Adrenal gland (tissue), 12 donors: ENCODE results near the gene PAX5. TPM values are rescaled to one million over a fixed set of nuclear protein-coding genes. Genes with fewer than 3 reads are reported as not detected.
"Not testable (repeated sequence)": the region's sequence is repeated elsewhere in the genome, so short reads cannot be mapped to it uniquely, and the experiment has no call there.

Experiments used
- DNase-seq, 7 donors: peaks; one replicate each; pipeline ENCODE4 v3.0.0-alpha.2; 2019 to 2020
- H3K27ac ChIP-seq, 5 donors: fragments of 200-600 bp; sonication (generic) in 4 of 5; 1 replicate in 3 of 5; 2 replicates in 2 of 5; pipeline versions ENCODE4 v1.5.1 to v1.8.0; 2016 to 2020; ENCODE audit warnings: mild to moderate bottlenecking in 1 of 5
- H3K27me3 ChIP-seq: fragments of 200-600 bp; 2 replicates; pipeline ENCODE4 v1.8.0; 2021
- H3K36me3 ChIP-seq, 2 donors: fragments of 200-600 bp; replicated peaks in 1 of 2; 1 replicate in 1 of 2; 2 replicates in 1 of 2; pipeline versions ENCODE4 v1.5.1 to v1.8.0; 2018 to 2022
- H3K4me1 ChIP-seq, 2 donors: fragments of 200-600 bp; replicated peaks in 1 of 2; 1 replicate in 1 of 2; 2 replicates in 1 of 2; pipeline versions ENCODE4 v1.5.1 to v1.8.0; 2018 to 2021
- H3K4me3 ChIP-seq, 4 donors: fragments of 200-600 bp; sonication (generic) in 3 of 4; one replicate each; pipeline ENCODE4 v1.5.1; 2016 to 2018
- H3K9me3 ChIP-seq, 3 donors: fragments of 200-600 bp; sonication (generic) in 1 of 3; replicated peaks in 1 of 3; 1 replicate in 2 of 3; 2 replicates in 1 of 3; pipeline versions ENCODE4 v1.5.1 to v1.8.0; 2016 to 2021
- POLR2A ChIP-seq, 2 donors: fragments of 450-650 bp; IDR thresholded peaks; one replicate each; pipeline ENCODE4 v1.6.1; 2017; ENCODE audit warnings: antibody characterized with exemption in 2 of 2, mild to moderate bottlenecking in 2 of 2, moderate library complexity in 1 of 2
- WGBS, 4 donors: extraction: QIAGEN DNeasy Blood & Tissue Kit in 2 of 4; methylation state at CpG; one replicate each; pipeline versions ENCODE4 v1.1.5 to v1.1.7; 2013 to 2017; 5-methylcytosine and 5-hydroxymethylcytosine counted together
- intact Hi-C, 2 donors: fragments of 100-400 bp; cut with DNase I; formaldehyde crosslinking; loops; one replicate each; pipeline versions ENCODE4 v1.14.1 to v1.15.0; 2022 to 2023
- polyA plus RNA-seq, 3 donors: library from polyadenylated mRNA; stranded (reverse); fragments of 200-250 nt in 2 of 3; fragments of 350-450 nt in 1 of 3; fragmentation: Illumina TruSeq in 1 of 3; extraction: RNeasy Lipid Tissue Mini Kit (QIAGEN cat#74804) in 1 of 3; gene quantifications; one replicate each; pipeline ENCODE4 v1.2.3, GENCODE V29; 2013 to 2014
- total RNA-seq, 9 donors: library from RNA; depleted of rRNA in 4 of 9; stranded (reverse); fragments of >200 nt in 4 of 9; fragments of 120-200 nt in 1 of 9; fragmentation: NEBNext Ultra II Directional in 1 of 9; extraction: Animal tissue kit (Norgen Biotek cat#: 25700) in 1 of 9; gene quantifications; one replicate each; pipeline versions ENCODE4 v1.1.0 to v1.2.4, GENCODE V29; 2013 to 2023
- TF ChIP-seq, protein P1 (sequence below), 6 experiments: fragments of 450-650 bp in 4 of 6; fragments of 200-600 bp in 2 of 6; sonication (generic) in 1 of 6; IDR thresholded peaks; 1 replicate in 5 of 6; 2 replicates in 1 of 6; pipeline versions ENCODE4 v1.5.1 to v1.8.0; 2016 to 2021; ENCODE audit warnings: antibody characterized with exemption in 6 of 6, mild to moderate bottlenecking in 2 of 6, moderate library complexity in 1 of 6
- donor health status: healthy with polysubstance abuse.
- donor health status: Bipolar disorder and iron deficiency.
- donor health status: DM: yes; HTN: yes; CAD: no.
- donor health status: DM: no; HTN: no; CAD: no.
- donor health status: DM: no; HTN: no; CAD: no.
- donor health status: DM: yes; HTN: yes; CAD: no.

Gene PAX5
- total and polyA plus RNA-seq, 12 donors, result under 0.01 to 0.22 (median 0.09) TPM; not detected in 6

DNA sequence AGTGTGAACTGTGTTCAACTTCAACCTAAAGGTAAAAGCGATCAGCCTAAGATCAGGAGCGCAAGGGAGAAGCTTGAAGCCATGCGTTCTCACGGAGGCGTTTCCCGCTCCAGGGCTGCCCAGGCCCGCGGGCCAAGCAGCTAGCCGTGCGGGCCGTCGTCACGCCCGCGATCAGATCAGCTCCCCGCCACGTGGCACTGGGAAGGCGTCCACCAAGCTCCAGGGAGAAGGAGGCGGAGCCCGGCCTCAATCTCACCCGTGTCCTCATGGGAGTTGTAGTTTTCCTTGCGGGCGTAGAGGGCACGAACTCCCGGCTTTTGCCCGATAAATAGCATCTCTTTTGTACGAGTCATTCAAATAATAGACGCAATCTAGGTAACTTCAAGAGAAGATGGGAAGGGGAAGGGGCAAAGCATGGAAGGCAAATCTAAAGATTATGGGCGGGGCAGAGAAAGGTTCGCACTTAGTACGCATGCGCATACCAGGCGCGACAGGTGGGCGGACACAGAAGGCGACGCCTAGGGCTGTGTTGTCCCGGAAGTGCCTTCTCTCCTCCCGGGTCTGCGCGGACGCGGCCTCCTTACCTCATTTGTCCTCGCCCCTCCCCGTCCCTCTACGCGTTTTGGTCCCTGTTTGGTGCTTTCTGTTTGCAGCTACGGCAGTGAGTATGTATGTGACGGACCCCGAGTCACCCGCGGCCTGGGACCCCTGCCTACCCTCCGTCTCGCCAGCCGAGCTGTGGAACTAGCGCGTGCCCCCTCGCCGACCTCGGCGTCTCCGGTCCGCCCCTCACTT is 45.5 kb upstream of the PAX5 start:
- no peaks in the 10 kb centered on the region for H3K9me3 ChIP-seq
- peak overlapping the region; percentile 58 to 92 (median 84) for H3K4me3 ChIP-seq
- TF ChIP-seq, protein P1, sequence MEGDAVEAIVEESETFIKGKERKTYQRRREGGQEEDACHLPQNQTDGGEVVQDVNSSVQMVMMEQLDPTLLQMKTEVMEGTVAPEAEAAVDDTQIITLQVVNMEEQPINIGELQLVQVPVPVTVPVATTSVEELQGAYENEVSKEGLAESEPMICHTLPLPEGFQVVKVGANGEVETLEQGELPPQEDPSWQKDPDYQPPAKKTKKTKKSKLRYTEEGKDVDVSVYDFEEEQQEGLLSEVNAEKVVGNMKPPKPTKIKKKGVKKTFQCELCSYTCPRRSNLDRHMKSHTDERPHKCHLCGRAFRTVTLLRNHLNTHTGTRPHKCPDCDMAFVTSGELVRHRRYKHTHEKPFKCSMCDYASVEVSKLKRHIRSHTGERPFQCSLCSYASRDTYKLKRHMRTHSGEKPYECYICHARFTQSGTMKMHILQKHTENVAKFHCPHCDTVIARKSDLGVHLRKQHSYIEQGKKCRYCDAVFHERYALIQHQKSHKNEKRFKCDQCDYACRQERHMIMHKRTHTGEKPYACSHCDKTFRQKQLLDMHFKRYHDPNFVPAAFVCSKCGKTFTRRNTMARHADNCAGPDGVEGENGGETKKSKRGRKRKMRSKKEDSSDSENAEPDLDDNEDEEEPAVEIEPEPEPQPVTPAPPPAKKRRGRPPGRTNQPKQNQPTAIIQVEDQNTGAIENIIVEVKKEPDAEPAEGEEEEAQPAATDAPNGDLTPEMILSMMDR (IDR thresholded peaks at IDR 0.05), result no peak
- peak; percentile 78 to 95 for TF ChIP-seq POLR2A (IDR thresholded peaks at IDR 0.05)
- peaks cover 23 to 41% of the 10 kb centered on the region in 2 donors for H3K4me1 ChIP-seq
- DNase-seq, result peak; percentile 92 to 98 (median 96)
- intact Hi-C loops, result no loop called here
- 2% methylated on average over 42 to 63 of the region's 63 CpGs for WGBS, 4 donors
- H3K36me3 ChIP-seq, result no peaks in the 10 kb centered on the region
- H3K27ac ChIP-seq, result peak overlapping the region; percentile 78 to 95 (median 93)
- no peaks in the 10 kb centered on the region for H3K27me3 ChIP-seq

DNA sequence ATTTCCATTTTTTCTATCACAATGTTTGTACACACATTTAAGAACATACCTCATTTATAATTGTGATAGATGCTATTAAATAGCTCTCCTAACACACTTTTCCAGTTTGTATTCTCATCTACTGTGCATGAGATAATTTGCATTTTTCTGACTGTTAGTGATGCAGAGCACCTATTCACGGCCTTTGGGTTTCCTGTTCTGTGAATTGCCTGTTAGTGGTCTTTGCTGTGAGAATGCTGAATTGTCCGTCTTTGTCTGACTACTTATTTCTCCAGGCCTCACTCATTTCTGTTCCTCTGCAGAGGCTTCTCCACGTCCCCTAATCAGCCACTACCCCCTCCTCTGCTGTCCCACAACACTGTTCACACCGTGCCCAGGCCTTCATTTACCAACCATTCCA is 40.7 kb upstream of the PAX5 start:
- H3K27ac ChIP-seq, intact Hi-C loops, H3K9me3 ChIP-seq, DNase-seq, H3K27me3 ChIP-seq, H3K4me1 ChIP-seq, H3K4me3 ChIP-seq, H3K36me3 ChIP-seq: not testable (repeated sequence)
- 68 to 78% (median 72%) methylated on average over 4 of the region's 4 CpGs for WGBS, 4 donors

DNA sequence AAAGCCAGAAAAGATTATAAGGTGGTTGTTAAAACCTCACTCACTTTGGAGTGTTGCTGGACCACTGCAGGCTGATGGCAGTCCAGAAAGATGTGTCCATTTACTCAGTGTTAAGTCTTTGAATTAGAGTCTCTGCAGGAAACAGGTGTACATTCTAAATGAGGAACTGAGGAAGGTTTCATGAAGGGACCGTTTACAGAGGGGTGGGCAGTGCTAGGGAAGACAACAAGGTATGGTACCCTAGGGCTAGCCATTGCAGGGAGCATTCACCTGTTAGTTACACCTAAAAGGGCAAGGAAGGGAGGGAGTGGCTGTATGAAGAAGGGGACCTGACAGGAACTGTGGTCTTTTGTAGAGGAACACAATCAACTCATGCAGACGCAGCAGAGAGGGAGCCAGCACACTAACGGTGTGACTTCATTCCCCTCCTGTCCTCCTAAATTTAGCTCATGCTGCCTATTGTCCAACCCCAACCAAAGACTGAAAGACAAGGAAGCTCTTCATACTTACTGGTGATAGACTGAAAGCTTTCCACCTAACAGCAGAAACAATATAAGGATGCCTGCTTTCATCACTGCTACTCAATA is 32.2 kb upstream of the PAX5 start:
- 30 to 44% (median 37%) methylated on average over 3 of the region's 3 CpGs for WGBS, 4 donors
- Histone ChIP-seq H3K9me3 (no peaks in the 10 kb centered on the region), H3K4me1 (no peaks in the 10 kb centered on the region), H3K4me3 (no peak overlapping the region), H3K36me3 (no peaks in the 10 kb centered on the region), H3K27me3 (peaks cover 7% of the 10 kb centered on the region), H3K27ac (no peak overlapping the region)
- intact Hi-C loops, result no loop called here
- TF ChIP-seq POLR2A (IDR thresholded peaks at IDR 0.05), result no peak
- TF ChIP-seq, protein P1 (IDR thresholded peaks at IDR 0.05), result no peak
- DNase-seq, result no peak

DNA sequence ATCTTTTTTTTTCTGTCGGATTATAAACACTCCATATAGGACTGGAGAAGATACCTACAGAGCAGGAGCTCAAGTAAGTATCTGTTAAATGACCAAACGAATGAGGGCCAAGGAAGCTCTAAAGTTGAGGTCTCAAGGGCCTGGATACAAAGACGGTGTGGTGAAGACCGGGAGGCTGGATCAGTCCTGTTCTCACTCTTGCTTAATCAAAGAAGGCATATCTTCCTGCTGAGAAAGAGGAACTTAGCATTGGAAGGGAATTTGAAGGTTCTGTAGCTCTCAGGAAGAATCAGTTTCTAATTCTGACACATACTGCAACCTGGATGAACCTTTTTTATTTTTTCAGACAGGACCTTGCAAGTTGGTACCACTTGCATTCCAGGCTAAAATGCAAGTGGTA is 28.3 kb upstream of the PAX5 start:
- Histone ChIP-seq H3K4me3 (no peak overlapping the region), H3K9me3 (no peaks in the 10 kb centered on the region), H3K27me3 (peaks cover 13% of the 10 kb centered on the region), H3K36me3 (no peaks in the 10 kb centered on the region), H3K27ac (no peak overlapping the region), H3K4me1 (no peaks in the 10 kb centered on the region)
- no peak for TF ChIP-seq POLR2A (IDR thresholded peaks at IDR 0.05)
- TF ChIP-seq, protein P1 (IDR thresholded peaks at IDR 0.05), result no peak
- WGBS, 4 donors, result 56 to 76% (median 71%) methylated on average over 4 of the region's 4 CpGs
- intact Hi-C loops, result no loop called here
- no peak for DNase-seq
